Dermis microvascular lymphatic vessel endothelial cell (primary cell): ENCODE data around the gene TNFRSF1A. TPM values are rescaled to one million over a fixed set of nuclear protein-coding genes. Genes with fewer than 3 reads are reported as not detected.
A peak's percentile ranks its signal among the peaks of the same experiment; 100 is the strongest.

Experiments used
- DNase-seq, 2 donors: peaks; one replicate each; pipeline versions ENCODE4 v3.0.0 to v3.0.0-alpha.2; 2010; ENCODE audit warnings: low read depth in 2 of 2
- total RNA-seq: library from RNA; depleted of rRNA; stranded (reverse); fragments of >200 nt; gene quantifications from 2 replicates; pipeline ENCODE4 v1.2.1, GENCODE V29; 2014

TNFRSF1A gene
- total RNA-seq, 1 donor from 2014 or later, result 41.7 TPM

- DNase-seq, result peak in 1 of 2 donors; percentile 35
Observed at GRCh38 chr12:6337958-6338433, 3.9 kb downstream of the TNFRSF1A start.

GRCh38 chr12:6336889-6337853 is 4.7 kb downstream of the TNFRSF1A start:
- DNase-seq, result peak in 1 of 2 donors; percentile 25

- DNase-seq, result peak; percentile 80 to 96
Observed at GRCh38 chr12:6336079-6336888, 5.6 kb downstream of the TNFRSF1A start.

GRCh38 chr12:6335451-6336078 is 6.3 kb downstream of the TNFRSF1A start:
- DNase-seq, result peak; percentile 58 to 86

- DNase-seq, result no peak
Observed at GRCh38 chr12:6334940-6335450, 6.9 kb downstream of the TNFRSF1A start.

GRCh38 chr12:6334359-6334758 is 7.5 kb downstream of the TNFRSF1A start:
- no peak for DNase-seq

GRCh38 chr12:6333566-6333965 is 8.3 kb downstream of the TNFRSF1A start:
- peak in 1 of 2 donors; percentile 18 for DNase-seq

GRCh38 chr12:6333029-6333428 is 8.8 kb downstream of the TNFRSF1A start:
- DNase-seq, result no peak

- DNase-seq, result peak in 1 of 2 donors; percentile 53
Observed at GRCh38 chr12:6332459-6332858, 9.4 kb downstream of the TNFRSF1A start.

- no peak for DNase-seq
Observed at GRCh38 chr12:6330999-6331714, 10.7 kb downstream of the TNFRSF1A start.

GRCh38 chr12:6330192-6330591 is 11.7 kb downstream of the TNFRSF1A start:
- no peak for DNase-seq

- DNase-seq, result no peak
Observed at GRCh38 chr12:6329703-6330064, 12.2 kb downstream of the TNFRSF1A start.

GRCh38 chr12:6328945-6329702 is 12.8 kb downstream of the TNFRSF1A start:
- DNase-seq, result no peak

GRCh38 chr12:6328045-6328779 is 13.7 kb downstream of the TNFRSF1A start:
- DNase-seq, result no peak

- DNase-seq, result no peak
Observed at GRCh38 chr12:6327229-6328041, 14.4 kb downstream of the TNFRSF1A start.

GRCh38 chr12:6326316-6327228 is 15.3 kb downstream of the TNFRSF1A start:
- peak; percentile 55 to 78 for DNase-seq
